Mucosa of rectum (tissue), 2 donors: ENCODE data around the gene PEX6.

Experiments used
- H3K27ac ChIP-seq, 2 donors: one replicate each; pipeline ENCODE4 v1.7.0; 2013; ENCODE audit warnings: inconsistent platforms in 2 of 2, low read depth in 2 of 2, low read length in 2 of 2
- H3K27me3 ChIP-seq, 2 donors: one replicate each; pipeline ENCODE4 v1.7.0; 2013; ENCODE audit warnings: low read length in 2 of 2; ENCODE audit not compliant: control insufficient read depth in 2 of 2, insufficient read depth in 2 of 2
- H3K36me3 ChIP-seq, 2 donors: one replicate each; pipeline ENCODE4 v1.7.0; 2013; ENCODE audit warnings: low read length in 2 of 2; ENCODE audit not compliant: control insufficient read depth in 2 of 2, insufficient read depth in 2 of 2
- H3K4me1 ChIP-seq, 2 donors: one replicate each; pipeline ENCODE4 v1.7.0; 2013; ENCODE audit warnings: low read length in 2 of 2, mild to moderate bottlenecking in 1 of 2; ENCODE audit not compliant: control insufficient read depth in 2 of 2, insufficient read depth in 2 of 2
- H3K4me3 ChIP-seq, 2 donors: one replicate each; pipeline ENCODE4 v1.7.0; 2013; ENCODE audit warnings: low read length in 2 of 2
- H3K9ac ChIP-seq, 2 donors: one replicate each; pipeline ENCODE4 v1.7.0; 2013; ENCODE audit warnings: low read length in 2 of 2, low read depth in 1 of 2, mild to moderate bottlenecking in 1 of 2
- H3K9me3 ChIP-seq, 2 donors: one replicate each; pipeline ENCODE4 v1.7.0; 2013; ENCODE audit warnings: low read length in 2 of 2; ENCODE audit not compliant: control insufficient read depth in 2 of 2
- donor health status: healthy.
- donor health status: Normal muscosa, but diverticular disease.

PEX6 gene

DNA sequence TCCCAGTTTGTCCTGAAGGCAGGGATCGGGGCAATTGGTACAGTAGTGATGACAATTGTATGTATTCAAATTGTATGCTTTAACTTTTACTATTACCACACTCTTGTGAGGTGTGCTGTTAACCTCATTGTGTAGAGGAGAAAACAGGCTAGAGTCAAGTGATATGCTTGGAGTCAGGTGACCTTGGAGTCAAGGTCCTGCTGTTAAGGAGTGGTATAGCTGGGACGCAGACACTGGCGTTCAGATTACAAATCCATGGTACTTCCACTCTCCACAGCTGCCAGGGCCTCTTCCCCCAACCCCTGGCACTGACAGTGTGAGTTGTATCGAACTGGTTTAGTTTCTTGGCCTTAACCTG, 39.2 kb downstream of the PEX6 start:
- H3K27ac ChIP-seq, result no peak overlapping the region
- no peak overlapping the region for H3K4me3 ChIP-seq
- H3K9ac ChIP-seq, result no peak overlapping the region
- peaks cover 40 to 49% of the 10 kb centered on the region in 2 donors for H3K36me3 ChIP-seq
- H3K27me3 ChIP-seq, result no peaks in the 10 kb centered on the region
- no peaks in the 10 kb centered on the region for H3K9me3 ChIP-seq
- no peaks in the 10 kb centered on the region for H3K4me1 ChIP-seq

- Histone ChIP-seq H3K9ac (no peak overlapping the region), H3K4me3 (no peak overlapping the region), H3K27ac (no peak overlapping the region), H3K27me3 (no peaks in the 10 kb centered on the region), H3K36me3 (peaks cover 45 to 52% of the 10 kb centered on the region in 2 donors), H3K4me1 (no peaks in the 10 kb centered on the region), H3K9me3 (no peaks in the 10 kb centered on the region)
These were observed 39.8 kb downstream of the PEX6 start for GRCh38 chr6:42938987-42939809.

DNA sequence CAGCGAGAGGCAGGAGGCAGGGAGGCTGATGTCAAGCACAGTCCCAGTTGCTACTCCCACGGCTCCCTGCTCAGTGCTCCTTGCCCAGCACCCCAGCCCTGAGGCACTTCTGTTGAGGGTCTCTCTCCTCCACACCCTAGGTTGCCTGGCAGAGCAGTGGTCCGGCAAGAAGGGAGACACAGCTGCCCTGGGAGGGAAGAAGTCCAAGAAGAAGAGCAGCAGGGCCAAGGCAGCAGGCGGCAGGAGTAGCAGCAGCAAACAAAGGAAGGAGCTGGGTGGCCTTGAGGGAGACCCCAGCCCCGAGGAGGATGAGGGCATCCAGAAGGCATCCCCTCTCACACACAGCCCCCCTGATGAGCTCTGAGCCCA, 40.6 kb downstream of the PEX6 start:
- Histone ChIP-seq H3K4me1 (no peaks in the 10 kb centered on the region), H3K36me3 (peaks cover 46 to 51% of the 10 kb centered on the region in 2 donors), H3K4me3 (no peak overlapping the region), H3K27me3 (no peaks in the 10 kb centered on the region), H3K27ac (no peak overlapping the region), H3K9me3 (no peaks in the 10 kb centered on the region), H3K9ac (no peak overlapping the region)

- H3K27ac ChIP-seq, result no peak overlapping the region
- peaks cover 46 to 51% of the 10 kb centered on the region in 2 donors for H3K36me3 ChIP-seq
- H3K9me3 ChIP-seq, result no peaks in the 10 kb centered on the region
- no peaks in the 10 kb centered on the region for H3K27me3 ChIP-seq
- H3K4me3 ChIP-seq, result no peak overlapping the region
- H3K9ac ChIP-seq, result no peak overlapping the region
- no peaks in the 10 kb centered on the region for H3K4me1 ChIP-seq
These were observed 41.2 kb downstream of the PEX6 start for GRCh38 chr6:42937548-42938427.

GRCh38 chr6:42936398-42936797, 42.6 kb downstream of the PEX6 start:
- Histone ChIP-seq H3K4me1 (peaks cover 0 to 3% of the 10 kb centered on the region in 2 donors), H3K9me3 (no peaks in the 10 kb centered on the region), H3K9ac (no peak overlapping the region), H3K36me3 (peaks cover 46 to 51% of the 10 kb centered on the region in 2 donors), H3K27me3 (no peaks in the 10 kb centered on the region), H3K27ac (no peak overlapping the region), H3K4me3 (no peak overlapping the region)

DNA sequence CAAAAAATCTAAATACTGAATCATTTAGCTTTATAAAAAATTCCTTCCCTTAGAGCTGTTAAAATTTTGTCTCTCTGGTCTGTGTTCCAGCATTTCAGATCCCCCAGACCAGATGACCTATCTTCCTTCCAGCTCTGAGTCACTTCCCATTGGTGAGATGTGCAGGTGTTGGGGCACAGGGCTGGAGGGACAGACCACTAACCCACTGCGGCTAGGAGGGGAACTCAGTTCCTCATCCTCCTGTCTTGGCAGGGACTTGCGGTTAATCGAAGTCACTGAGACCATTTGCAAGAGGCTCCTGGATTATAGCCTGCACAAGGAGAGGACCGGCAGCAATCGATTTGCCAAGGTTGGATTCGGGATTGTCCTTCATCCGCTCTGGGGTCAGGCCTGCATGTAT, 43.7 kb downstream of the PEX6 start:
- H3K9ac ChIP-seq, result no peak overlapping the region
- H3K36me3 ChIP-seq, result peaks cover 44 to 46% of the 10 kb centered on the region in 2 donors
- peaks cover 4 to 10% of the 10 kb centered on the region in 2 donors for H3K4me1 ChIP-seq
- no peaks in the 10 kb centered on the region for H3K9me3 ChIP-seq
- H3K4me3 ChIP-seq, result no peak overlapping the region
- no peak overlapping the region for H3K27ac ChIP-seq
- no peaks in the 10 kb centered on the region for H3K27me3 ChIP-seq

DNA sequence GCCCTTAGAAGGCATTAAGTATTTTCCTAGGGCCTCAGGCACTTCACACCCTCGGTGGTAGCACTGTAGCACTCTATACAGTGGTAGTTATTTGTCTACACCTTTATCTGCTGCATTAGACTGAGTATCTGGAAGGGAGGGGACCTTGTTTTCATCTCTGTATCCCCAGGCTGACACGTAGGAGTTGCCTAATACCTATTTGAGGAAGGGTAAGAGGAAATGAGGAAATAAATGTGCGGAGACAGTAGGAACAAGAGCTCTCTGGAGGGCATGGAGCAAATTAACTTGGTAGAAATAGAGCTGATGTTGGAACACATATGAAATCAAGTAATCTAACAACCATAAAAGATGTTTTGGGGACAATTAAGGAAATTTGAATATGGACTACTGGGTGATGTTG, 45.8 kb downstream of the PEX6 start:
- Histone ChIP-seq H3K27me3 (no peaks in the 10 kb centered on the region), H3K9me3 (no peaks in the 10 kb centered on the region), H3K9ac (no peak overlapping the region), H3K4me3 (no peak overlapping the region), H3K36me3 (peaks cover 29 to 32% of the 10 kb centered on the region in 2 donors), H3K27ac (no peak overlapping the region), H3K4me1 (peaks cover 13 to 18% of the 10 kb centered on the region in 2 donors)

DNA sequence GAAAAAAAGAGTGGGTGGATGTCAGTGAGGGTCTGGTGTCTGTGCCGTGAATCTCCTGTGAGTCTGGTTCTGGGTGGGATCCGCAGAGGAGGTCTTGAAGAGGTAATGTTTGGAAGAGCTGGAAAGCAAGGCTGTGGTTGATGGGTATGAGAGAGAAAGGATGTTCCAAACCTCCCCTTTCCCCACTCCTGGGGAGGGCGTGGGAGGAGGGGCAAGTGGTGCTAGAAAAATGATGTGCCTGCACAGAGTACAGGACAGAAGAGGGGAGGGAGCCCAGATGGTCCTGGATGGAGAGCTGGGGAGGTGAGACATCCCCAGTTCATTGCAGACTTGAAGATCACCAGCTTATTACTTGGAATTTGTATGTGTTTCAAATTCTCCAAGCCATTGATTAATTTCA, 46.6 kb downstream of the PEX6 start:
- Histone ChIP-seq H3K4me1 (peaks cover 13 to 18% of the 10 kb centered on the region in 2 donors), H3K9me3 (no peaks in the 10 kb centered on the region), H3K27me3 (no peaks in the 10 kb centered on the region), H3K9ac (no peak overlapping the region), H3K36me3 (peaks cover 22 to 24% of the 10 kb centered on the region in 2 donors), H3K27ac (no peak overlapping the region), H3K4me3 (no peak overlapping the region)

DNA sequence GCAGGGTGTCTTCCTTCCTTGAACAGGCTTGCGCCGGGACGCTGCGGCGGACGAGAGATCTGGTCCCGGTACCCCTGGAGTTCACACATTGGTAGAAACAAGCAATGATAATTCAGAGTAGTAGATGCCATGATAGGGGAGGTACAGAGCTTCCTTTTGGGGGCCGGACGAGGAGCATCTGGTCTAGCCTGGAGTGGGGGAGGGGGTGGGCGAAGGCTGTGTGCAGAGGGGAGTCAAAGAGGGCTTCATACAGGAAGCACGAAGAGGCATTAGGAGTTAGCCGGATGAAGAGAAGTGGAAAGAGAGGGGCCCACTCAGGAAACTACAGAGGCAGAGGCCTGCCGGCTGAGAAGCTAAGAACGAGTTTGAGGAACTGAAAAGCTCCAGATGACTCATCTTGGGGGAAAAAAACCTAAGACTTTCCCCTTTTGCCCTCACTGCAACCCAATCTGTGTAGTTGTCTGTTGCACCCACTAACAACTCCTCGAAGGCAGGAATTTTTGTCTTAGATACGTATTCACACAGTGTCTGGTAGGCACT, 49.1 kb downstream of the PEX6 start:
- no peaks in the 10 kb centered on the region for H3K9me3 ChIP-seq
- peaks cover 6% of the 10 kb centered on the region in 2 donors for H3K36me3 ChIP-seq
- peak overlapping the region; percentile 73 to 80 for H3K9ac ChIP-seq
- H3K27me3 ChIP-seq, result no peaks in the 10 kb centered on the region
- H3K4me1 ChIP-seq, result peaks cover 13 to 18% of the 10 kb centered on the region in 2 donors
- H3K27ac ChIP-seq, result peak overlapping the region; percentile 86 to 92
- peak overlapping the region; percentile 75 to 81 for H3K4me3 ChIP-seq
